Activated CD8-positive, alpha-beta memory T cell treated with anti-CD3 and anti-CD28 coated beads, Interleukin-2, amount 50 U/mL, for 1 hour (primary cell): ENCODE measurements around the gene ROMO1.
"Not testable (repeated sequence)": the region's sequence is repeated elsewhere in the genome, so short reads cannot be mapped to it uniquely, and the experiment has no call there.

Source experiments
- DNase-seq: peaks from one replicate; pipeline ENCODE4 v3.0.0-alpha.2; 2020; ENCODE audit errors: extremely low read depth

ROMO1 gene

GRCh38 chr20:35681960-35682359, 17.2 kb upstream of the ROMO1 start:
- no peak for DNase-seq

- DNase-seq, result not testable (repeated sequence)
These were observed 13.8 kb upstream of the ROMO1 start for GRCh38 chr20:35685368-35685767.

- DNase-seq, result not testable (repeated sequence)
These were observed 12.3 kb upstream of the ROMO1 start for GRCh38 chr20:35686872-35687271.

GRCh38 chr20:35690265-35690664, 8.9 kb upstream of the ROMO1 start:
- no peak for DNase-seq

- no peak for DNase-seq
These were observed 3.9 kb upstream of the ROMO1 start for GRCh38 chr20:35695245-35695749.

- DNase-seq, result no peak
These were observed 3.2 kb upstream of the ROMO1 start for GRCh38 chr20:35695978-35696377.

GRCh38 chr20:35697696-35698297, 1.4 kb upstream of the ROMO1 start:
- no peak for DNase-seq

GRCh38 chr20:35698298-35699126, 693 bp upstream of the ROMO1 start:
- DNase-seq, result no peak

- no peak for DNase-seq
These were observed 886 bp downstream of the ROMO1 start for GRCh38 chr20:35699957-35700624.

GRCh38 chr20:35700625-35701148, 1.5 kb downstream of the ROMO1 start:
- DNase-seq, result no peak

GRCh38 chr20:35702051-35702823, 3.0 kb downstream of the ROMO1 start:
- no peak for DNase-seq

GRCh38 chr20:35702824-35703695, 3.9 kb downstream of the ROMO1 start:
- DNase-seq, result no peak

- no peak for DNase-seq
These were observed 5.5 kb downstream of the ROMO1 start for GRCh38 chr20:35704514-35705261.

- DNase-seq, result not testable (repeated sequence)
These were observed 6.7 kb downstream of the ROMO1 start for GRCh38 chr20:35705894-35706293.

- DNase-seq, result not testable (repeated sequence)
These were observed 7.7 kb downstream of the ROMO1 start for GRCh38 chr20:35706591-35707529.

- DNase-seq, result no peak
These were observed 9.3 kb downstream of the ROMO1 start for GRCh38 chr20:35708502-35708901.

- no peak for DNase-seq
These were observed 10.1 kb downstream of the ROMO1 start for GRCh38 chr20:35709259-35709658.

GRCh38 chr20:35710039-35710438, 10.8 kb downstream of the ROMO1 start:
- no peak for DNase-seq
